MM.1S (cell line): ENCODE results near the gene WDSUB1.

Source experiments
- CTCF ChIP-seq: fragments of 300-600 bp; sonication (generic); IDR thresholded peaks from 2 replicates; pipeline ENCODE4 v1.5.1; 2016; ENCODE audit warnings: antibody characterized with exemption, low read length, mixed read lengths
- EZH2 ChIP-seq: fragments of 300-600 bp; sonication (generic); optimal IDR thresholded peaks from 2 replicates; pipeline ENCODE3; 2017; ENCODE audit warnings: low read depth, mild to moderate bottlenecking, antibody characterized with exemption, low read length, mixed read lengths
- EZH2phosphoT487 ChIP-seq: fragments of 300-600 bp; sonication (generic); IDR thresholded peaks from 2 replicates; pipeline ENCODE4 v1.6.1; 2018; ENCODE audit warnings: antibody characterized with exemption, low read length

GRCh38 chr2:159270744-159271379 is 15.6 kb downstream of the WDSUB1 start:
- TF ChIP-seq CTCF (no peak), EZH2phosphoT487 (no peak), EZH2 (no peak)
